SK-N-SH (cell line): ENCODE data around the gene JKAMP. TPM values are rescaled to one million over a fixed set of nuclear protein-coding genes. Genes with fewer than 3 reads are reported as not detected.

ENCODE experiments used
- CTCF ChIA-PET: fragments of 300-600, 350-600 bp; formaldehyde crosslinking; extraction: SDS; loops from one replicate; lab custom pipeline; 2021; lab: Yijun Ruan, JAX
- POLR2A ChIA-PET: fragments of 350-600 bp; sonication (Branson Sonifier 250); formaldehyde crosslinking; extraction: SDS; loops from one replicate; lab custom pipeline; 2020; ENCODE audit warnings: antibody characterized with exemption, inconsistent platforms; lab: Yijun Ruan, JAX
- DNase-seq: peaks from one replicate; pipeline ENCODE4 v3.0.0; 2012
- H2AFZ ChIP-seq: fragments of 200-600 bp; sonication (generic); 2 replicates; pipeline ENCODE4 v1.8.1; 2016; ENCODE audit warnings: antibody characterized with exemption, mild to moderate bottlenecking, low read depth
- H3F3A ChIP-seq: fragments of 200-600 bp; sonication (generic); replicated peaks from 2 replicates; pipeline ENCODE3; 2016; ENCODE audit warnings: antibody characterized with exemption, mild to moderate bottlenecking; ENCODE audit not compliant: insufficient read depth
- H3K27ac ChIP-seq, 2 experiments: fragments of 200-500 bp in 1 of 2; fragments of 200-600 bp in 1 of 2; sonication (Bioruptor generic) in 1 of 2; sonication (generic), shearing (Covaris generic) in 1 of 2; 2 replicates each; pipeline versions ENCODE4 v1.5.1 to v1.6.1; 2014 to 2016; ENCODE audit warnings: low read depth in 2 of 2, inconsistent platforms in 1 of 2, low read length in 1 of 2, mild to moderate bottlenecking in 1 of 2, mixed read lengths in 1 of 2
- H3K27me3 ChIP-seq: fragments of 200-600 bp; sonication (generic), shearing (Covaris generic); 2 replicates; pipeline ENCODE4 v1.6.1; 2016; ENCODE audit warnings: mixed run types; ENCODE audit not compliant: insufficient read depth
- H3K36me3 ChIP-seq, 2 experiments: fragments of 200-500 bp in 1 of 2; fragments of 200-600 bp in 1 of 2; sonication (Bioruptor generic) in 1 of 2; sonication (generic) in 1 of 2; replicated peaks in 1 of 2; 2 replicates each; pipeline versions ENCODE3 to v1.5.1; 2014 to 2016; ENCODE audit warnings: low read length in 1 of 2, mild to moderate bottlenecking in 1 of 2; ENCODE audit not compliant: insufficient read depth in 2 of 2, control insufficient read depth in 1 of 2
- H3K4me1 ChIP-seq, 2 experiments: fragments of 200-500 bp in 1 of 2; fragments of 200-600 bp in 1 of 2; sonication (Bioruptor generic) in 1 of 2; sonication (generic), shearing (Covaris generic) in 1 of 2; 2 replicates each; pipeline versions ENCODE4 v1.5.1 to v1.6.1; 2014 to 2016; ENCODE audit warnings: low read depth in 1 of 2, low read length in 1 of 2, mixed run types in 1 of 2; ENCODE audit not compliant: insufficient read depth in 2 of 2, control insufficient read depth in 1 of 2
- H3K4me2 ChIP-seq: fragments of 200-600 bp; sonication (generic), shearing (Covaris generic); 2 replicates; pipeline ENCODE4 v1.6.1; 2017; ENCODE audit warnings: mixed run types
- H3K4me3 ChIP-seq, 2 experiments: fragments of 200-500 bp in 1 of 2; fragments of 200-600 bp in 1 of 2; sonication (Bioruptor generic) in 1 of 2; sonication (generic), shearing (Covaris generic) in 1 of 2; 2 replicates each; pipeline versions ENCODE4 v1.5.1 to v1.8.1; 2014 to 2016; ENCODE audit warnings: low read depth in 2 of 2, inconsistent platforms in 1 of 2, low read length in 1 of 2, mild to moderate bottlenecking in 1 of 2, mixed read lengths in 1 of 2, moderate library complexity in 1 of 2
- H3K79me2 ChIP-seq: fragments of 200-600 bp; sonication (generic); 2 replicates; pipeline ENCODE4 v1.8.1; 2017; ENCODE audit warnings: mild to moderate bottlenecking; ENCODE audit not compliant: insufficient read depth
- H3K9ac ChIP-seq: fragments of 200-600 bp; sonication (generic); 2 replicates; pipeline ENCODE4 v1.6.1; 2017; ENCODE audit warnings: mixed run types
- H3K9me2 ChIP-seq: fragments of 200-600 bp; sonication (generic); 2 replicates; pipeline ENCODE4 v1.6.1; 2017; ENCODE audit warnings: mixed run types
- H3K9me3 ChIP-seq: fragments of 200-600 bp; sonication (generic); 2 replicates; pipeline ENCODE4 v1.6.1; 2017; ENCODE audit warnings: mixed run types, mild to moderate bottlenecking, moderate library complexity
- H4K20me1 ChIP-seq: fragments of 200-600 bp; sonication (generic); 2 replicates; pipeline ENCODE4 v1.6.1; 2017; ENCODE audit warnings: mild to moderate bottlenecking, mixed run types; ENCODE audit not compliant: insufficient read depth
- CHD2 ChIP-seq: fragments of 150-350 bp; IDR thresholded peaks from 2 replicates; pipeline ENCODE4 v1.6.1; 2018; ENCODE audit warnings: low read length; ENCODE audit not compliant: partially characterized antibody
- FOSL2 ChIP-seq: IDR thresholded peaks from 2 replicates; pipeline ENCODE4 v1.4.0; 2012; ENCODE audit warnings: low read depth, mild to moderate bottlenecking, moderate library complexity, borderline replicate concordance
- FOXM1 ChIP-seq: IDR thresholded peaks from 2 replicates; pipeline ENCODE4 v1.4.0; 2012; ENCODE audit warnings: low read depth, mild to moderate bottlenecking
- GABPA ChIP-seq: IDR thresholded peaks from 2 replicates; pipeline ENCODE4 v1.4.0; 2012; ENCODE audit warnings: low read depth, mild to moderate bottlenecking
- JUND ChIP-seq: IDR thresholded peaks from 2 replicates; pipeline ENCODE4 v1.4.0; 2012
- MEF2A ChIP-seq: IDR thresholded peaks from 2 replicates; pipeline ENCODE4 v1.4.0; 2012; ENCODE audit warnings: low read depth, borderline replicate concordance
- MXI1 ChIP-seq: IDR thresholded peaks from 2 replicates; pipeline ENCODE4 v1.6.1; 2012; ENCODE audit warnings: mild to moderate bottlenecking, low read depth, low read length, improper control_type of control experiment
- NFIC ChIP-seq: IDR thresholded peaks from 2 replicates; pipeline ENCODE4 v1.4.0; 2012; ENCODE audit warnings: borderline replicate concordance
- NRF1 ChIP-seq: IDR thresholded peaks from 2 replicates; pipeline ENCODE4 v1.6.1; 2012; ENCODE audit warnings: low read depth, mild to moderate bottlenecking, low read length
- POLR2AphosphoS5 ChIP-seq: IDR thresholded peaks from 2 replicates; pipeline ENCODE4 v1.6.1; 2012; ENCODE audit warnings: low read depth, low read length
- RAD21 ChIP-seq: IDR thresholded peaks from 2 replicates; pipeline ENCODE4 v1.6.1; 2012; ENCODE audit warnings: mild to moderate bottlenecking, low read length
- RCOR1 ChIP-seq: fragments of 150-350 bp; IDR thresholded peaks from 2 replicates; pipeline ENCODE4 v1.6.1; 2017; ENCODE audit warnings: antibody characterized with exemption, low read length
- RFX5 ChIP-seq: IDR thresholded peaks from 2 replicates; pipeline ENCODE4 v1.6.1; 2012; ENCODE audit warnings: mild to moderate bottlenecking, improper control_type of control experiment, low read length
- SIN3A ChIP-seq: IDR thresholded peaks from 2 replicates; pipeline ENCODE4 v1.6.1; 2012; ENCODE audit warnings: low read depth, mild to moderate bottlenecking, low read length, moderate library complexity, borderline replicate concordance
- TAF1 ChIP-seq: IDR thresholded peaks from 2 replicates; pipeline ENCODE4 v1.6.1; 2012; ENCODE audit warnings: low read depth, mild to moderate bottlenecking, low read length, moderate library complexity, borderline replicate concordance
- TEAD4 ChIP-seq: IDR thresholded peaks from 2 replicates; pipeline ENCODE4 v1.4.0; 2012; ENCODE audit warnings: mild to moderate bottlenecking, borderline replicate concordance; ENCODE audit not compliant: insufficient read depth
- WGBS: methylation state at CpG from one replicate; pipeline ENCODE4 v1.1.6; 2017; ENCODE audit warnings: low lambda C conversion rate; 5-methylcytosine and 5-hydroxymethylcytosine counted together
- polyA plus RNA-seq, 3 experiments: library from polyadenylated mRNA; depleted of rRNA; stranded (reverse); fragments of >200 nt; gene quantifications; 2 replicates each; pipeline ENCODE4 v1.2.3, GENCODE V29; 2012
- TF ChIP-seq, protein P1 (sequence below): IDR thresholded peaks from 2 replicates; pipeline ENCODE4 v1.6.1; 2012; ENCODE audit warnings: mild to moderate bottlenecking, low read depth, low read length, moderate library complexity
- TF ChIP-seq, protein P2 (sequence below): IDR thresholded peaks from 2 replicates; pipeline ENCODE4 v1.4.0; 2012; ENCODE audit warnings: low read depth, borderline replicate concordance
- TF ChIP-seq, protein P3 (sequence below): IDR thresholded peaks from 2 replicates; pipeline ENCODE4; 2012

JKAMP gene
- polyA plus RNA-seq, 1 of the 3 experiments (the other 2 are of a cell fraction): 95.4 TPM

DNA sequence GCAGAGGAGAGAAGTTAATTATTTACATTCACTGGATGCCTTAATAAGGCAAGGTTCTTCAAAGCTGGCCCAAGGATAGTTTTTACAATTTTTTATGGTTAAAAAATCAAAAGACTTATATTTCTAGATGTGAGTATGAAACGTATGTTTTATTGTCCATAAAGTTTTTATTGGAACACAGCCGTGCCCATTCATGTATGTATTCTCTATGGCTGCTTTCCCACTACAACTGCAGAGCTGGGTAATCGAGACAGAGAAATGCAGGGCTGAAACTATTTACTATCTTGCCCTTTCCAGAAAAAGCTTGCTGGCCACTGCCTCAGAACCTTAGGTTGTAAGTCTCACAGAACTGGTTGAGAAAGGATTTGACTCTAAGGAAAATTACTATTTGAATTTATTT is 16.4 kb downstream of the JKAMP start:
- no peak overlapping the region for H3K9ac ChIP-seq

More for the DNA sequence above, 16.4 kb downstream of the JKAMP start:
- no peak overlapping the region for H3K4me3 ChIP-seq
- TF ChIP-seq, protein P1, sequence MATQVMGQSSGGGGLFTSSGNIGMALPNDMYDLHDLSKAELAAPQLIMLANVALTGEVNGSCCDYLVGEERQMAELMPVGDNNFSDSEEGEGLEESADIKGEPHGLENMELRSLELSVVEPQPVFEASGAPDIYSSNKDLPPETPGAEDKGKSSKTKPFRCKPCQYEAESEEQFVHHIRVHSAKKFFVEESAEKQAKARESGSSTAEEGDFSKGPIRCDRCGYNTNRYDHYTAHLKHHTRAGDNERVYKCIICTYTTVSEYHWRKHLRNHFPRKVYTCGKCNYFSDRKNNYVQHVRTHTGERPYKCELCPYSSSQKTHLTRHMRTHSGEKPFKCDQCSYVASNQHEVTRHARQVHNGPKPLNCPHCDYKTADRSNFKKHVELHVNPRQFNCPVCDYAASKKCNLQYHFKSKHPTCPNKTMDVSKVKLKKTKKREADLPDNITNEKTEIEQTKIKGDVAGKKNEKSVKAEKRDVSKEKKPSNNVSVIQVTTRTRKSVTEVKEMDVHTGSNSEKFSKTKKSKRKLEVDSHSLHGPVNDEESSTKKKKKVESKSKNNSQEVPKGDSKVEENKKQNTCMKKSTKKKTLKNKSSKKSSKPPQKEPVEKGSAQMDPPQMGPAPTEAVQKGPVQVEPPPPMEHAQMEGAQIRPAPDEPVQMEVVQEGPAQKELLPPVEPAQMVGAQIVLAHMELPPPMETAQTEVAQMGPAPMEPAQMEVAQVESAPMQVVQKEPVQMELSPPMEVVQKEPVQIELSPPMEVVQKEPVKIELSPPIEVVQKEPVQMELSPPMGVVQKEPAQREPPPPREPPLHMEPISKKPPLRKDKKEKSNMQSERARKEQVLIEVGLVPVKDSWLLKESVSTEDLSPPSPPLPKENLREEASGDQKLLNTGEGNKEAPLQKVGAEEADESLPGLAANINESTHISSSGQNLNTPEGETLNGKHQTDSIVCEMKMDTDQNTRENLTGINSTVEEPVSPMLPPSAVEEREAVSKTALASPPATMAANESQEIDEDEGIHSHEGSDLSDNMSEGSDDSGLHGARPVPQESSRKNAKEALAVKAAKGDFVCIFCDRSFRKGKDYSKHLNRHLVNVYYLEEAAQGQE: no peak
- TF ChIP-seq TEAD4: no peak
- TF ChIP-seq GABPA: no peak
- TF ChIP-seq MEF2A: no peak
- TF ChIP-seq RCOR1: no peak
- no peak for TF ChIP-seq NRF1
- TF ChIP-seq CHD2: no peak
- no peak for TF ChIP-seq FOSL2
- TF ChIP-seq, protein P2, sequence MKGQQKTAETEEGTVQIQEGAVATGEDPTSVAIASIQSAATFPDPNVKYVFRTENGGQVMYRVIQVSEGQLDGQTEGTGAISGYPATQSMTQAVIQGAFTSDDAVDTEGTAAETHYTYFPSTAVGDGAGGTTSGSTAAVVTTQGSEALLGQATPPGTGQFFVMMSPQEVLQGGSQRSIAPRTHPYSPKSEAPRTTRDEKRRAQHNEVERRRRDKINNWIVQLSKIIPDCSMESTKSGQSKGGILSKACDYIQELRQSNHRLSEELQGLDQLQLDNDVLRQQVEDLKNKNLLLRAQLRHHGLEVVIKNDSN: no peak
- no peak for TF ChIP-seq TAF1
- no peak for TF ChIP-seq RAD21
- TF ChIP-seq SIN3A: no peak
- TF ChIP-seq JUND: no peak
- no peak for TF ChIP-seq NFIC
- no peak for TF ChIP-seq FOXM1
- TF ChIP-seq RFX5: no peak
- TF ChIP-seq, protein P3, sequence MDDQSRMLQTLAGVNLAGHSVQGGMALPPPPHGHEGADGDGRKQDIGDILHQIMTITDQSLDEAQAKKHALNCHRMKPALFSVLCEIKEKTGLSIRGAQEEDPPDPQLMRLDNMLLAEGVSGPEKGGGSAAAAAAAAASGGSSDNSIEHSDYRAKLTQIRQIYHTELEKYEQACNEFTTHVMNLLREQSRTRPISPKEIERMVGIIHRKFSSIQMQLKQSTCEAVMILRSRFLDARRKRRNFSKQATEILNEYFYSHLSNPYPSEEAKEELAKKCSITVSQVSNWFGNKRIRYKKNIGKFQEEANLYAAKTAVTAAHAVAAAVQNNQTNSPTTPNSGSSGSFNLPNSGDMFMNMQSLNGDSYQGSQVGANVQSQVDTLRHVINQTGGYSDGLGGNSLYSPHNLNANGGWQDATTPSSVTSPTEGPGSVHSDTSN: no peak
- no peak for TF ChIP-seq POLR2AphosphoS5
- TF ChIP-seq MXI1: no peak
- H3K36me3 ChIP-seq: peaks cover 66 to 82% of the 10 kb centered on the region in 2 experiments
- ChIA-PET CTCF (interaction anchor here (1.3 to 5.2 kb wide), 3 partner anchors 11 to 397 kb away, joined by 3 to 37 read pairs (median 17); partner anchors contain the start of gene CCDC175), POLR2A (no interaction called here)
- H3K9me3 ChIP-seq: no peaks in the 10 kb centered on the region
- DNase-seq: no peak
- H3K9me2 ChIP-seq: no peaks in the 10 kb centered on the region
- no peaks in the 10 kb centered on the region for H3K27me3 ChIP-seq
- WGBS: over 99% methylated on average over 3 of the region's 3 CpGs
- peaks cover 4% of the 10 kb centered on the region for H3F3A ChIP-seq
- no peak overlapping the region for H3K4me2 ChIP-seq
- H2AFZ ChIP-seq: no peak overlapping the region
- H3K4me1 ChIP-seq: no peaks in the 10 kb centered on the region
- H3K27ac ChIP-seq: no peak overlapping the region
- H4K20me1 ChIP-seq: no peaks in the 10 kb centered on the region
- H3K79me2 ChIP-seq: peaks cover 7% of the 10 kb centered on the region; the same call in 1 of the 2 replicates
